CD4-positive, alpha-beta T cell (primary cell): ENCODE results near the gene GRID1. TPM values are rescaled to one million over a fixed set of nuclear protein-coding genes. Genes with fewer than 3 reads are reported as not detected.

Source experiments
- ATAC-seq: fragments of 200-7000 bp; cut with Tn5 transposase; one replicate; pipeline ENCODE4 v1.10.0; 2022; ENCODE audit warnings: mild to moderate bottlenecking; ENCODE audit not compliant: poor library complexity
- CTCF ChIA-PET: fragments of 350-600 bp; sonication (Branson Sonifier 250); formaldehyde crosslinking; loops from one replicate; lab custom pipeline; 2021; ENCODE audit warnings: antibody characterized with exemption, inconsistent platforms; lab: Charles Lee
- POLR2A ChIA-PET: fragments of 350-600 bp; sonication (Branson Sonifier 250); formaldehyde crosslinking; loops from one replicate; lab custom pipeline; 2021; ENCODE audit warnings: antibody characterized with exemption, inconsistent platforms; lab: Charles Lee
- DNase-seq, 14 experiments: peaks; one replicate each; pipeline ENCODE4 v3.0.0-alpha.2; 2013 to 2020; ENCODE audit warnings: mixed read lengths in 2 of 14
- H3K27ac ChIP-seq, 2 donors: one replicate each; pipeline versions ENCODE4 v1.5.1 to v1.7.0; 2013; ENCODE audit warnings: low read length in 2 of 2, low read depth in 1 of 2, mild to moderate bottlenecking in 1 of 2
- H3K27me3 ChIP-seq, 2 experiments: 1 replicate in 1 of 2; 2 replicates in 1 of 2; pipeline versions ENCODE4 v1.6.1 to v1.7.0; 2013; ENCODE audit warnings: low read length in 2 of 2, control low read depth in 1 of 2, mild to moderate bottlenecking in 1 of 2, moderate library complexity in 1 of 2; ENCODE audit not compliant: insufficient read depth in 2 of 2, control insufficient read depth in 1 of 2
- H3K36me3 ChIP-seq: one replicate; pipeline ENCODE4 v1.6.1; 2013; ENCODE audit warnings: low read length, control low read depth; ENCODE audit not compliant: insufficient read depth
- H3K4me1 ChIP-seq: one replicate; pipeline ENCODE4 v1.6.1; 2013; ENCODE audit warnings: low read length, control low read depth; ENCODE audit not compliant: insufficient read depth
- H3K4me3 ChIP-seq: one replicate; pipeline ENCODE4 v1.5.1; 2013; ENCODE audit warnings: mild to moderate bottlenecking, low read length, moderate library complexity
- H3K9me3 ChIP-seq, 2 experiments: 1 replicate in 1 of 2; 2 replicates in 1 of 2; pipeline versions ENCODE4 v1.6.1 to v1.7.0; 2013; ENCODE audit warnings: low read length in 2 of 2, mild to moderate bottlenecking in 2 of 2, control low read depth in 1 of 2, moderate library complexity in 1 of 2; ENCODE audit not compliant: control insufficient read depth in 1 of 2, insufficient read depth in 1 of 2
- H3K27ac Mint-ChIP-seq: one replicate; pipeline ENCODE4 v1.8.0; 2020; ENCODE audit warnings: mixed read lengths
- H3K27me3 Mint-ChIP-seq: one replicate; pipeline ENCODE4 v1.8.0; 2021; ENCODE audit warnings: mixed read lengths
- H3K36me3 Mint-ChIP-seq: one replicate; pipeline ENCODE4 v1.8.0; 2021; ENCODE audit warnings: low read depth, mixed read lengths
- H3K4me1 Mint-ChIP-seq: one replicate; pipeline ENCODE4 v1.8.0; 2021; ENCODE audit warnings: low read depth, mixed read lengths
- H3K4me3 Mint-ChIP-seq: one replicate; pipeline ENCODE4 v1.8.0; 2020; ENCODE audit warnings: mild to moderate bottlenecking, mixed read lengths
- H3K9me3 Mint-ChIP-seq: one replicate; pipeline ENCODE4 v1.8.0; 2020; ENCODE audit warnings: mixed read lengths
- CTCF ChIP-seq: fragments of 200-600 bp; IDR thresholded peaks from one replicate; pipeline ENCODE4 v1.8.0; 2022; ENCODE audit warnings: antibody characterized with exemption, mild to moderate bottlenecking
- intact Hi-C, 2 experiments: fragments of 100-400 bp; cut with DNase I in 1 of 2; cut with micrococcal nuclease in 1 of 2; formaldehyde crosslinking; loops; one replicate each; pipeline versions ENCODE4 v1.15.1 to v1.9.0; 2023 to 2025; cut with DNase I, micrococcal nuclease
- total RNA-seq, 174 experiments: library from RNA in 2 of 174; stranded (reverse) in 2 of 174; gene quantifications; one replicate each; pipeline ENCODE4 v1.2.3 and lab custom pipeline; 2021 to 2026

Gene GRID1
- total RNA-seq, 2 experiments from 2014 or later, result not detected

- ChIA-PET CTCF (no interaction called here), POLR2A (no interaction called here)
- no peaks in the 10 kb centered on the region for H3K9me3 ChIP-seq
- Mint-ChIP-seq H3K36me3 (no peaks in the 10 kb centered on the region), H3K4me3 (no peak overlapping the region), H3K4me1 (no peaks in the 10 kb centered on the region), H3K27ac (no peak overlapping the region), H3K9me3 (no peaks in the 10 kb centered on the region), H3K27me3 (peaks cover 12% of the 10 kb centered on the region)
- ATAC-seq (no peak), DNase-seq (no peak)
- H3K36me3 ChIP-seq, result no peaks in the 10 kb centered on the region
- H3K4me1 ChIP-seq, result no peaks in the 10 kb centered on the region
- no peak overlapping the region for H3K27ac ChIP-seq
- H3K4me3 ChIP-seq, result no peak overlapping the region
- no peak for TF ChIP-seq CTCF
- no peaks in the 10 kb centered on the region for H3K27me3 ChIP-seq
- intact Hi-C loops, result no loop called here
These were observed 306.0 kb downstream of the GRID1 start for GRCh38 chr10:86060386-86061277.

GRCh38 chr10:86059892-86060291 is 306.7 kb downstream of the GRID1 start:
- no peak overlapping the region for H3K4me3 ChIP-seq
- H3K27me3 ChIP-seq, result no peaks in the 10 kb centered on the region
- Mint-ChIP-seq H3K4me1 (no peaks in the 10 kb centered on the region), H3K4me3 (no peak overlapping the region), H3K36me3 (no peaks in the 10 kb centered on the region), H3K27me3 (peaks cover 12% of the 10 kb centered on the region), H3K27ac (no peak overlapping the region), H3K9me3 (no peaks in the 10 kb centered on the region)
- intact Hi-C loops, result no loop called here
- no peaks in the 10 kb centered on the region for H3K9me3 ChIP-seq
- no peak for TF ChIP-seq CTCF
- H3K36me3 ChIP-seq, result no peaks in the 10 kb centered on the region
- no peaks in the 10 kb centered on the region for H3K4me1 ChIP-seq
- DNase-seq (no peak), ATAC-seq (no peak)
- ChIA-PET POLR2A (no interaction called here), CTCF (no interaction called here)
- no peak overlapping the region for H3K27ac ChIP-seq

- no peak overlapping the region for H3K4me3 Mint-ChIP-seq
- Histone ChIP-seq H3K4me3 (no peak overlapping the region), H3K4me1 (no peaks in the 10 kb centered on the region), H3K27me3 (no peaks in the 10 kb centered on the region), H3K9me3 (no peaks in the 10 kb centered on the region), H3K27ac (no peak overlapping the region), H3K36me3 (no peaks in the 10 kb centered on the region)
- DNase-seq (no peak), ATAC-seq (no peak)
- no peak for TF ChIP-seq CTCF
- H3K9me3 Mint-ChIP-seq, result no peaks in the 10 kb centered on the region
- CTCF ChIA-PET, result no interaction called here
- H3K27me3 Mint-ChIP-seq, result peaks cover 12% of the 10 kb centered on the region
- POLR2A ChIA-PET, result no interaction called here
- no peaks in the 10 kb centered on the region for H3K36me3 Mint-ChIP-seq
- intact Hi-C loops, result no loop called here
- no peak overlapping the region for H3K27ac Mint-ChIP-seq
- no peaks in the 10 kb centered on the region for H3K4me1 Mint-ChIP-seq
These were observed 307.6 kb downstream of the GRID1 start for GRCh38 chr10:86058964-86059363.
